ENCODE results near the gene PPP1R8. TPM values are rescaled to one million over a fixed set of nuclear protein-coding genes. Genes with fewer than 3 reads are reported as not detected.

The PPP1R8 gene
- total RNA-seq, 1 donor from 2014 or later: 36.5 TPM

DNA sequence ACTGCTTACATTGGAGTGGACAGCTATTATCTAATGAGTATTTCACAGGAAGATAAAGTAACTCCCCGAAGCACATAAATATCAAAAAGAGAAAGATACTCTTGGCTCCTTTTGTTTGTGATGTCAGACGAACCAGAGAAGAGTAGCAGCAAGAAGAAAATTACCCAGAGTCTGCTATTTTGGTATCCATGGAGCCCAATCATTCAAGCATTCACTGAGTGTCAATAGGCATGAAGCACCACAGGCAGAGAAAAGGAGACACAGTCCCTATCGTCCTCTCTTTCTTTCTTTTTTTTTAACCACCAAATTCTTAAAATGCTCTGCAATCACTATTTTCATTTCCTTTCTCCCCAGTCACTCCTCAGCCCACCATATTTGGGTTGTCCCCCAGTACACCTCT is 63.9 kb downstream of the PPP1R8 start:
- DNase-seq (ENCODE audit: low spot score): no peak

Other genes starting within 250 kb of the PPP1R8 start
- 61.6 TPM for gene AHDC1, start 226.6 kb upstream of the PPP1R8 start, total RNA-seq
- gene FGR, start 195.6 kb upstream of the PPP1R8 start, total RNA-seq: 7.6 TPM
- gene IFI6, start 158.6 kb upstream of the PPP1R8 start, total RNA-seq: 302 TPM
- gene FAM76A, start 104.8 kb upstream of the PPP1R8 start, total RNA-seq: 16.8 TPM
- gene STX12, start 57.6 kb upstream of the PPP1R8 start, total RNA-seq: 78.8 TPM
- 18.3 TPM for gene THEMIS2, start 41.8 kb downstream of the PPP1R8 start, total RNA-seq
- gene RPA2, start 83.8 kb downstream of the PPP1R8 start, total RNA-seq: 25.6 TPM
- 7.0 TPM for gene SMPDL3B, start 104.2 kb downstream of the PPP1R8 start, total RNA-seq
- gene XKR8, start 129.2 kb downstream of the PPP1R8 start, total RNA-seq: 10.9 TPM

Measured in mucosa of gallbladder (tissue), 1 donor.